ENCODE data around the gene NMT1. TPM values are rescaled to one million over a fixed set of nuclear protein-coding genes. Genes with fewer than 3 reads are reported as not detected.
A peak's percentile ranks its signal among the peaks of the same experiment; 100 is the strongest.

NMT1 gene
- total RNA-seq, 1 donor from 2014 or later: 75.8 TPM

DNA sequence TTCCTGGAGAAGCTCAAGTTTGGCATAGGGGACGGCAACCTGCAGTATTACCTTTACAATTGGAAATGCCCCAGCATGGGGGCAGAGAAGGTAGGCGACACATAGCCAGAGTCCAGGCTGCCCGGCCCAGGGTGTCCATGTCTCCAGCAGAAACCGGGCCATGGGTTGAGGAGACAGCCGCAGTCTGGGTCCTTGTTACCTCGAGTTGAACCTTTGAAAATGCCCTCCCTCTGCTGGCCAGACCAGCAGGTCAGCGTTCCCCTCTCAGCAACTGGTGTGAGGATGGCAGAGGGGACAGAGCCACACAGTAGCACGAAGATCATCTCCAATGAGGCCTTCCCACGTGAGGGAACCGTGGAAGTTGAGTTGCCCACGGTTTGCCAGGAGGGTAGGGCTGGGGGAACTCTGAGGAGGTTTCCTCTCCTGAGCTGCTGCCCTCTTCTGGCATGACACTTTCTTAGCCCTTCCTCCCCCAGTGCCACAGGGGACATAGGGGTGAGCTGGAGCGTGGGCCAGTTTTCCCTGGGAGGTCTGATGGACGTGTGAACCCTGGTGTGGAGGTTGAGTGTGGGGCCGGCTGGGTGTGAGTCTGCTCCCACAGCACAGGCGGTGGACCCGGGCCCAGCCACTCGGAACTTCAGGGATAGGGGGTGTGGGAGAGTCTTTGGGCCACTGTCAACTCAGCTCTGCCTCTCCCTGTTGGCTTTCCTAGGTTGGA, 43.9 kb downstream of the NMT1 start:
- DNase-seq: no peak

DNA sequence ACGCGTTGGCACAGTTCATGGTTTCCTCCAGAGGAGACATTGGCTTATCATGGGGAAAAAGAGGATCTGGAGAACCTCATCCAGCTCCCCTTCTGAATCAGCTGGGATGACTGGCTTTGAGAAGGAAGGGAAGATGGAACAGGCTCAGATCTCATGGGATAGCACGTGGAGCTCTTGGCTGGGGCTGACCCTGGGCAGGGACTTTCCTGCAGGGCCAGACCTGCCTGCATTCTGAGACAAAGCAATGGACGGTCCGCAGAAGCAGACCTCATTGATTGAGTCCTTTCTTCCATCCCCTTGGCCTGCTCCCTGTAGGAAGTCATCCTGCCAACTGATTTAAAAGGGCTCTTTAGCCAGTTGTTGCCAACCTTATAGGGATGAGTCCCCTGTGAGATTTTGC, 45.0 kb downstream of the NMT1 start:
- no peak for DNase-seq

DNA sequence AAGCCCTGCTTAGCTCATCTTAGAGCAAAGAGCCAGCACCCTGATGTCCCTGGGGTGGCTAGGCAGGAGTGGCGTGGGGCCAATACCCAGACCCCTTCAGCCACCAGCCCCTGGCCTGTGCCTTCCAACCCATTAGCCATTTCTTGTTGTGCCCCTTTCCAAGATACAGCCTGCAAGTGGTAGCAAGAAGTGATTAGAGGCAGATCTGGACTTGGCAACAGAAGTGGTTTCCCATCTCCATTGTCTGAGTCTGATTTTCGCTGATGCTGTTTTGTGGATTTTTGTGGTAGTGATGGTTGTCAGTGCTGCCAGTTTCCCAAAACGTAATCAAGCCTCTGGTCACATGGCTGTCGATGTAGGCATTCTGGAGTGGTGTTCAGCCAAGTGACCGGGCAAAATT, 45.5 kb downstream of the NMT1 start:
- no peak for DNase-seq

DNA sequence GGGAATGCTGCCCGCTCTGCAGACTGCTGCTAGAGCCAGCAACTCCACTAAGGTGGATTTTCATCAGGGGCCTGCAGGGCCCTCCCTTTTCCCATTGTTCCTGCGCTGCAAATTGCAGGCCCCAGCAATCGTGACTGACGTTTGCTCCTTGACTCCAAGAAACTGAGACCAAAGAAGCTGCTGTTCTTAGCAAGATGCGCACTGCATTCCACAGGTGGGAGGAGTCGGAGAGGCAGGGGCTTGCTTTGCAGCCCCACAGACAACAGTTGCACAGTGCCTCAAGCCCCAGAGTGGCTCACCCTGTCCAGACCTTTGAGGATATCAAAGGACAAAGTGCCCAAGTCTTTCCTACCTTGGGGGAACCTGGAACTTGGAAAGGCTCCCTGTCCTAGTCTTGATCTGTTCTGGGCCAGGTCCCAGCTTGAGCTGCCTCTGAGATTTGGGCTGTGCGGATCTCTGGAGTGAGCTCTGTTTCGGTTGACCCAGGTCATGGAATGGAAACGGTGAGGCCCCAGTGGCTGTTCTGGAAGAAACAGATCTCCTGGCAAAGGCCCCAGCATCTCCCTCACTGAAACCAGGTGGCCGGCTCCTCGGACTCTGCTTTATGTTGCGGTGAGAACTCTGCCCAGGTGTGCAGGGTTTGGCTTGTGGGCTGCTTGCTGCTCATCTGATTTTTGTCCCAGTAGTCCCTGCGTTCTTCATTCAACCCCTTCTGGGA, 46.3 kb downstream of the NMT1 start:
- DNase-seq: peak; percentile 65

DNA sequence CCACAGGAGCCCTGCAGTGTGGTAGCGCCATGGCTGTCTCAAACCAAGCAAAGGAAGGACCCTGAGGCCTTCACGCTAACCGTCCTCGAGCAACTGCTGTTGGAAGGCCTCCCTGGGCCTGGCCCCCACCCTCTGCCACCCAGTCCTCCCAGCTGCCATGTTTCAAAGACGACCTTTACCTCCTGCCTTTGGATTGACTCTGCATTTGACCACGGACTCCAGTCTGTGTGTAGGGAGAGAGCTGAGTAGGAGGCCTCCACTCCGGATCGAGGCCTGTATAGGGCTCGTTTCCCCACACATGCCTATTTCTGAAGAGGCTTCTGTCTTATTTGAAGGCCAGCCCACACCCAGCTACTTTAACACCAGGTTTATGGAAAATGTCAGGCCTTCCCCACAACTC, 46.9 kb downstream of the NMT1 start:
- DNase-seq: no peak

DNA sequence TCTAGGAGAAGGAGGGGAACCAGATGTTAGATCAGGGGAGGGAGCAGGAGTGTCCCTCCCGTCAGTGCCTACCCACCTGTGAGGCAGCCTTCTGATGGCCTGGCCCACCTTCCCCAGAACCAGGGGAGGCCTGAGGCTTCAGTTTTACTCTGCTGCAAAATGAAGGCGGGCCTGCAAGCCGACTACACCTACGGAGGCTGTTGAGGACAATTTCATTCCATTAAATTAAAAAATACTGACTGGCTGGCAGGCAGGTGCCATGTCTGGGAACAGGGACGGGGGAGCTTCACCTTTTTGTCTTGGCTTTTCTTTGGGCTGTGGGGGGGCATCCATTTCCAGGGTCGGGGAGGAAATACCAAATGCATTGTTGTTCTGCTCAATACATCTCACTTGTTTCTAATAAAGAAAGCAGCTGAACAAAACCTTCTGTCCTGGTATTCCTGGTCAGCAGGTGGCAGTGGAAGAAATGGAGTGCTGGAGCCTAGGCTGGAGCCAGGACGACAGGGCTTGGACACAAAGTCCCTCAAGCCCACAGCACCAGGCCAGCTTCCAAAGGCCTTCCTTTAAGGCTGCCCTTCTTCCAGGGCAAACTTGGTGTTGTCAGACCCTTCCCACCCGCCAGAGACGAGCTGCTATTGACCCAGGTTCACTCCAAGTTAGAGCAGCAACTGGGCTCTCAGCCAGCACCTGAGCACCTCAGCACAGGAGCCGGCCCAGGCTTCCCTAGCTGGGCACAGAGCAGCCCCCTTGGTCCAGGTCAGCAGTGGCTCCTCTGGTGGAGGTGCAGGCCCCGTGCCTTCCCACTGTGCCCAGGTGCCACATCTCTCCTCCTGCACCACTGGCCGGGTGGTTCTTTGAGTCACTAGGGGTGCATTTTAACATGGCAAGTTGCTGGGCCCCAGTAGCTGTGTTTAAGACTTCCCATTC, 47.7 kb downstream of the NMT1 start:
- DNase-seq: no peak

DNA sequence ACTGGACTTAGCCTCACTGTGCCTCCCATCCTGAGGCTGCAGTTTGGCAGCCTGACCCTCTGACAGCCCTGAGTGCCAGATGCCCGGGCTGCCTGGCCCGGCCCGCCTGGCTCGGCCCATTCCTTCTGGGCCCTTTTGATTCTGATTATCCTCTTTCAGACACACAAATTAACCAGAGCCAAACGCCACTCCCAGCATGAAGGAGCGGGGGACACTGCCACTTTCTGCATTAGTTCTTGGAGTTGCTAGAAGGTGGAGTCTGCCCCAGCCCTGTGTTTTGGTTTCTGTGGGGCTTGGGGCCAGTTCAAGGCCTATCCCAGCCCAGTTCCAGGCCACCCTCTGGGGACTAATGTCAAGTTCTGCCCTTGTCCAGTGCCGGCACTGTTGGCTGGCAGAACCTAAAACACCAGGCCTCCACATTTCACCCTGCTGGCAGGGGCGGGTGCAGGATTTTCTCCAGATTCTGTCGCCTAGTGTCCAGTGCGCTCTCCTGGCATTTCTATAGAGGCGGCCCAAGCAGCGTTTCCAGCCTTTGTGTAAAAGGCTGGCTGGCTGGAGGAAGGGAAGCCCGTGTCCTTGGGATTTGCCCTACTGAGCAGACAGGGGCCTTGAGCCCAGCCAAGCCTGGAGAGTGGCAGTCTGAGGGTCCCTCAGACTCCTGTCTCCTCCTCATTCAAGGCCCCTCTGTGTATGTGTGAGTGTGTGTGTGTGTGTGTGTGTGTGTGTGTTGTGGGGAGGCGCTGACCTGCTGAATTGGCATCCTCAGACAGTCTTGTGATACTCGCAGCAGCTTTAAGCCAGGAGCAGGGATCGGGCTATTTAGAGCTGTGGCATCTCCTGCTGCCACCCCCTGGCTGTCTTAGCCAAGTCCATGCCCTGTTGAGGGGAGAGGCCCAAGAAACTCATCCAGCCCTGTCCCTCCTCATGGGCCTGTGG, 49.8 kb downstream of the NMT1 start:
- no peak for DNase-seq

DNA sequence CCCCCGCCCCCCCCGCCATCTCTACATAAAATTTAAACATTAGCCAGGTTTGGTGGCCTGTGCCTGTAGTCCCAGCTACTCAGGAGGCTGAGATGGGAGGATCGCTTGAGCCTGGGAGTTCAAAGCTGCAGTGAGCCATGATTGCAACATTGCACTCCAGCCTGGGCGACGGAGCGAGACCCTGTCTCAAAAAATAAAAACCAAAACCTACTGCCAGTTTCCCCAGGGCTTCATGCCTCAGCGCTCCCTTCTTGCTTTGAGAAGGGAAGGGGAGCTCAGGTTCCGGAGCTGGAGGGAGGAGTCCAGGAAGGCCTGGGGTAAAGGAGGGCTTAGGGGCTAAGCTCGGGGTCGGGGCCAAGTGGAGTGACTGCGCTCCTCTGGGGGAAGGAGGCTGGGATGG, 50.7 kb downstream of the NMT1 start:
- no peak for DNase-seq

DNA sequence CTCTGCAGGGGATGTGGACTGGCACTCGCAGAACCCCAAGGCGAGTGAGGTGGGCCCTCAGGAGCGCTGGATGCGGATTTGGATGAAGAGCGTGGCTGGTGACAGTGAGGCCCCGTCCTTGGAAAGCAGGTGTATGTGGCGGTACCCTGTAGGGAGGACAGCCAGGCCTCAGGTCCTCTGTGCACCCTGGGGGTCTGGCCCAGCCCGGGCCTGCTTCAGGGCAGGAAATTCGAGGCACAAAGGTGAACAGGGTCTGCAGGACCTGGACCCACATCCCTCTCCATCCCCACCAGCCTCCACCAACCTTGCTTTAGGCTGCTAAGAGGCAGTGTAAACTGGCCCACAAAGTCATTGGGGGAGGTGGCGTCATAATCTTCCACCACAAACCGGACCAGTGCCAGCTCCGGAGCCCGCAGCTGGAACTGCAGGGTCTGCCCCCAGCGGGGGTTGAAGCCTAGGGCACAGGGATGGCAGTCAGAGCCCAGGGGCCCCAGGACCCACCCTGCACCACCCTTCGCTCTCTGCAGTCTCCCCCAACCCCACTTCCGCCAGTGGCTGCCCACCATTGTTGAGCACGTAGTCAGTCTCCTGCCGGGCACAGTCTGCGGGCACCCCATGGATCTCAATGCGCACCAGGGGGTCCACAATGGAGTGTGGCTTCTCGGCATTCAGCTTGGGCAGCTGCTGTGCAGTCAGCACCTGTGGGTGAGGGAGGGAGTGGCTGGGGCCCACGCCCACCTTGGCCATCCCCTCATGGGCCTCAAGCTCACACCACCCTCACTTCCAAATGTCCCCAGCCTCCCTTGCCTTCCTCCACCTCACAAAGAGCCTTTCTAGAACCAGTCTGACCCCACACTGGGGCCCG, 51.7 kb downstream of the NMT1 start:
- DNase-seq: no peak

DNA sequence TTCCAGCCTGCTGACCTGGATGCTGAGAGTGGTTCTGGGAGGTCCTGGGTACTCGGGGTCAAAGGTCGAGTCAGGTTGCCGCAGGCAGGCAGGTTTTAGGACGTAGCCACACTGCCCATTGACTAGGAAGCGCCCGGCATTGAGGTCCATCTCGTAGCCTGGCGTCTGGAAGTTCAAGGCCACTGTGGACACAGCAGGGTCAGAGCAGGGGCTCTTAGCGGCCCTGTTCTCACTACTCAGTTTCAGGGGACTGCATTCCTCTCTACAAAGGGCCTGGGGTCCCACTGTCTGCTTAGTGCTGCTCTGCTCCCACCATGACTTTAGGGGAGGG, 52.3 kb downstream of the NMT1 start:
- no peak for DNase-seq

DNA sequence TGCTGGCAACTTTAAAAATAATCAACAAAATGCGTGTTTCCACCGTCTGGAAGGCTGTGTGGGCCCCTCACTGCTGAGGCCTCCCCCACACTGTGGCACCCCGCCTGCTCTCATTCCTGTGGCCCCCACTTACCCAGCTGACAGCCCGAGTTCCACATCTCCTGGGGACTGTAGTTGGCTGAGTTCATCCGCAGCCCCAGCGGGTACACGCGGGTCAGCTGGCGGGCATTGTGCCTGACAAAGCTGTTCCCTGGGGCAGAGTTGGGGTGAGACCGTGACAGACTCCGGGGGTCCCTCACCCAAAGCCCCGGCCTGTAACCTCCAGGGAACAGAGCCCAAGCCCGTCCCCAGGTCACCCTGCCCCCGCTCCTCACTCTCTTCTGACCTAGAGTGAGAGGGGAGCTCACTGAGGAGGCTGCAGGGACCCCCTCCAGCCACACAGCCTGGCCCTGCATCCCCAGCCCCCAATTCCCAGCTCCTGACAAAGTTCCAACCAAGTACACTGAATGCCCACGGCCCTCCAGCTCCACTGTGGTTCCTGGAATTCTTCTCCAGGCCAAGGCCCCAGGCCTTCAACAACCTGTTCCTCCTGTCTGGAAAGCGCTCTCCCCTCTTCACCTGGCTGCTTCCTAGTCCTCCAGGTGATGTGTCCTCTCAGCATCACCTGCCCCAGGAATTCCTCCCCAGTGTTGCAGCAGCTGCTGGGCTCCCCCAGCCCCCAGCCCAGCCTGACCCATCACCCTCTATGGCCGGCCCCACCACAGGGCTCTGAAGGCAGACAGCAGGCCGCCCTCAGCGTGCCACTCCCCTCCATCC, 53.2 kb downstream of the NMT1 start:
- no peak for DNase-seq

DNA sequence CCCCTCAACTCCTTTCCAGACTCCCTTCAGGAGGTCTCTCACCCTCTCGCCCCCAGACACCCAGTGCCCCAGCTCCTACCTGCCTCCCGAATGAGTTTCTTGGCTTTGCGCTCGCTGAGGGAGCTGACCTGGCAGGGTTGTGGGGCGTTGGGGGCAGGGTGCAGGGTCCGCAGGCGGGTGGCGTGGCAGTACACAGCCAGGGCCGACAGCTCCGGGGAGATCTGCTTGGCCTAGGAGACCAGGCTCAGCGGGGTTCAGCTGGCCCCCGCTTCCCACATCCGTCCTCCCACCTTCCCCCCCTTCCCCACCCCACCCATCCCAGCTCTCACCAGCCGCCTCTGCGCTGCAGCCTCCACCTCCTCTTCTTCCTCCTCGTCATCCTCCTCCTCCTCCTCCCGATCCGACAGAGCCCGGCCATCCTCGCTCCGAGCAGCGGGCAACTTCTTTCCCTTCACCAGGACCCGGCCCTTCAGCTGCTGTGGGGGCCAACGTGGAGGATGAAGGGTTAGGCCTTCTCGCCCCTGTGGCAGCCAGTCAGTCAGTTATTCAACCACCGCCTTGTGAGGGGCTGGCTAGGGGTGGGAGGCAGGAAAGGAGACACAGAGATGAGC, 54.0 kb downstream of the NMT1 start:
- DNase-seq: no peak

DNA sequence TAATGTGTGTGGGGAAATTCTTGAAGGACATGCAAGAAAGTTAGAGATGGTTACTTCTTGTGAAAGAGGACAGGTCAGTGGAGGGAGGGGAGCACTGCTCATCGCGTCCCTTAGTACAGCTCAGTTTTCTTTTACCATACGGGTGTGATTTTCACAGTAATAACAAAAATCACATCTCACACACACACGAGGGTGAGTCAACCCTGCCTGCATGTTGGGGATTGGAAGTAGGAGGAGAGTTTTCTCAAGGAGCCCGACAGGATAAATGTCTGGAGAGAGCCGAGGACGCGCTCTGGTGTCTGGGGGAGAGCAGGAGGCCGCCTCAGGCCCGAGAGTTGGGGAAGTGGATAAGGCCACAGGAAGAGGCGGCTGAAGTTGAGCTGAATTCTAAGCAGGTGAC, 54.8 kb downstream of the NMT1 start:
- DNase-seq: no peak

DNA sequence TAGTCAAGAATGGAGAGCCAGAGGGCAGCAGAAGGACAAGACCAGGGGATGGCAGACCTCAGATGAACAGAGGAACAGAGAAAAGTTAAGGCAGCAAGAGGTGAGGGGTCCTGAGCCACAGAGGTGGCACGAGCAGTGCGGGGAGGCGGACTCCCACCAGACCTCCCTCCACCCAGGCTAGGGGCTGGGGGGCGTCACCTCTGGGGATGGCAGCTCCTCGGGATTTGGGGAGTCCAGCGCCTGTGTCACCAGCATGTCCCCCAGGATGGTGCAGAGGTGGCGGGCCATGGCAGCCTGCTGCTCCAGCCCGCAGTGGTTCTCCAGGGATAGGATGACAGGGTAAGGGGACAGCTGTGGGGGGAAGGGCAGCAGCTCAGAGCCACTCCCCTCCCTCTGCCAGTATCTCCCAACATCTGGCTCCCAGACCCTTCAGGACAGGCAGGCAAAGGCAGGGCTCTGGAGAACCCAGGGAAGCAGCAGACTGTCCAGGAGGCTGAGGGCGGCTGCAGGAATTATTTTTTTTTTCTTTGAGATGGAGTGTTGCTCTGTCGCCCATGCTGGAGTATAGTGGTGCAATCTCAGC, 55.4 kb downstream of the NMT1 start:
- DNase-seq: no peak

DNA sequence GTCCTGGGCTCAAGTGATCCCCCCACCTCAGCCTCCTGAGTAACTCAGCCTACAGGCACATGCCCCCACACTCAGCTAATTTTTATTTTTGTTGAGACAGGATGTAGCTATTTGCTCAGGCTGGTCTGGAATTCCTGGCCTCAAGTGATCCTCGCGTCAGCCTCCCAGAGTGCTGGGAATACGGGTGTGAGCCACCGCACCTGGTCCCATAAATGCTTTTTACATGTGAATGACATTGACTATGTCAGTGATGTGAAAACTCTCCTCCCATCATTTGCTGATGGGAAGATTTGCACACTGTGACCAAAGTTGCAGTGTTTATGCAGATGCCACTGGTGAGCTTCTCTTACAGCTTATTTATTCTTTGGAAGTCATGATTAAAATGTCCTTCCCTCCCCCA, 56.2 kb downstream of the NMT1 start:
- DNase-seq: no peak

DNA sequence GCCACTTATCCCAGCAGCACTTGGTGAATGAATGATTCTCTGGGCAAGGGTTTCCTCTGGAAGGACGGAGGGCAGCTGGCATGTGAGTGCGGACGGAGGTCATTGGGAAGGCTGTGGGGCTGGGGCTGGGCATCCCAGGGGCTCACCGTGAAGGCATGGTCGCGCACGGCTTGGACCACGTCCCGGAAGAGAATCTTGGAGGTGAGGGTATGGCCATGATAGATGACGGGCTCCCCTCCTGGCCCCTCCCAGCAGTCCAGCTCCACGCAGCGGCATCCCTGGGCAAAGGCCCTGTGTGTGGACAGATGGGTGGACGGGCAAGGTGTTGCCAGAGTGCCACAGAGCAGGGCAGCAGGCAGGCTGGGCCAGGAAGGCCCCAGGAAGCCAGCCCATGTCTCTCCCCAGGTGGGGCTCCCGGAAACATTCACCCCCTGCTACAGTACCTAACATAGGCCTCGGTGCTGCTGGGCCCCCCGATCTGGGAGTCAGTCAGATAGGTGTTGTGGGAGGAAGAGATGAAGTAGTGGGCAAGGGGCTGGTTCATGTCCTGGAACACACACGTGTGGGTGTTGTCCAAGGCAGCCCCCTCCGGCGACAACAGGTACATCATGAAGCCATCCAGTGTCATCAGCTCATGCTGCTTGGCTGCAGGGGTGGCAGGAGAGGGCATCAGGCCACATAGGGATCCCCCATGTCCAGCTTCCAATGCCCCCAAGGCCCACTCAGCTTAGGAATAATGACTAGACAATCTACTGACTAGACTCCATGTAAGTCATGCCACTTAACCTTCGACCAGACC, 56.9 kb downstream of the NMT1 start:
- DNase-seq: no peak

DNA sequence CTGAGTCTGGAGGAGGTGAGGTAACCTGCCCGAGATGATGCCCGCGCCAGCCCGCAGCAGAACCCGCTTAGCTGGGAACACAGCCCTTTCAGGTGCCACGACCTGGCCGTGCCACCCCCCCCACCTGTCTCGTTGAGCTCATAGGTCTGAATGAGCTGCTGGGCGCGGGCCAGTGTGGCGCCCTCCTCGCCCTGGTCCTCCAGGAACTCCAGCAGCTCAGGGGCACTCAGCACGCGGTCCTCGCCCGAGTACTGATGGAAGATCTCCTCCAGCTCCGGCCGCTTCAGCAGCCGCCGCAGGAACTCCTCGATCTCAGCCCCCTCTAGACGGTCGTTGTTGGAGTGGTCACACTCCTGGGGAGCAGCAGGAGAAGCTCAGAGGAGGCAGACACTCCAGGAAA, 57.6 kb downstream of the NMT1 start:
- DNase-seq: no peak

DNA sequence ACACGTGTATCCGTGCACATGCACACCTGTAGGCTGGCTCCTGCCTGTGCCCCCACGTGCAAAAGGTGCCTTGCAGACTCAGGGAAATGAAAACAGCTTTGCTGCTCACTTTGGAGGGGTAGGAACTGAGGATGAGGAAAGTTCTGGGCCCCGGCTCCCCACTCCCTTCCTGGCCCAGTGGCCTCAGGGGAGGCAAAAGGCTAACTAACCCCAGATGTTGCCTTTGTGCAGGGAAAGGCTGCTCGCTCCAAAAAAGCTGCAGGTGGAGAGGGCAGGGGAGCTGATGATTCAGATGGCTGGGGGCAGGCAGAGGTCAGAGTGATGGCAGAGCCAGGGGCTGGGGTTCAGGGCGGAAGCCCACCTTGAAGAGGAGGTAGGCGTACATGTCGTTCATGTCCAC, 58.8 kb downstream of the NMT1 start:
- no peak for DNase-seq
